Stimulated activated naive CD8-positive, alpha-beta T cell treated with anti-CD3 and anti-CD28 coated beads, Interleukin-15, amount 100 ng/mL, for 72 hours (primary cell): ENCODE results near the gene LPCAT3.

ENCODE experiments used
- ATAC-seq: fragments of 150-1000 bp; cut with Tn5 transposase; 2 replicates; pipeline ENCODE4 v1.10.0; 2021; ENCODE audit warnings: mild to moderate bottlenecking, moderate library complexity
- DNase-seq, 2 donors: peaks; one replicate each; pipeline ENCODE4 v3.0.0; 2021 to 2022
- H3K27ac Mint-ChIP-seq, 2 donors: one replicate each; pipeline ENCODE4 v1.8.0; 2022; ENCODE audit warnings: mild to moderate bottlenecking in 2 of 2, mixed read lengths in 2 of 2, moderate library complexity in 2 of 2
- H3K27me3 Mint-ChIP-seq: one replicate; pipeline ENCODE4 v1.8.0; 2022; ENCODE audit warnings: mixed read lengths
- H3K4me1 Mint-ChIP-seq: one replicate; pipeline ENCODE4 v1.8.0; 2022; ENCODE audit warnings: mild to moderate bottlenecking, mixed read lengths
- H3K4me3 Mint-ChIP-seq, 2 donors: one replicate each; pipeline ENCODE4 v1.8.0; 2022; ENCODE audit warnings: mild to moderate bottlenecking in 2 of 2, mixed read lengths in 2 of 2, moderate library complexity in 1 of 2
- H3K9me3 Mint-ChIP-seq, 2 donors: one replicate each; pipeline ENCODE4 v1.8.0; 2022; ENCODE audit warnings: mixed read lengths in 2 of 2

The LPCAT3 gene

DNA sequence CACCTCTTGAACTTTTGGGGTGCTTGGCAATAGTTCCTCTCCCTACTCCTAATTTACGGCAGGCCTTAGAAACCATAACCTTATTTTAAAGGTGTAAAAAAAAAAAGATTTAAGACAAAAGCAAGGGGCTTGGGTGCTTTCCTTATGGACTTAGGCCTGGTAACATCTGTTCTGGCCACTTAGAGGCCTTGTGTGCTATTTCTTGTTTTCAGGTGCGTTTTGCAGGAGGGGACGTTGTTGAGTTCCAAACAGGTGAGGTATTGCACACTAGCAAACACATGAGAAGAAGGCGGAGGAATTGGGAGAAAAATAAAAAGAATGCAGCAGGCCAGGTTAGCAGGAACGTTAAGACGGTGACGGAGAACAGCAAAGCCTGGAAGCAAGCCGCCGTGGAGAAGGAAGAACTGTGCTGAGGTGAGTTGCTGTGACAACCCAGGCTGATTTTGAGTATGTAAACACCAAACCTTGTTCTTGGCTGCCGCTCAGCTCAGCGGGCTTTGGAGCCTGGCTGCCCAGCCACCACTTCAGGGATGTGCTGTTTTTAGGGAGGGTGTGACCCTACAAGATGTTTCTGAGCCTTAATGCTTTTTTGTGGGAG, 30.2 kb downstream of the LPCAT3 start:
- H3K4me1 Mint-ChIP-seq: no peaks in the 10 kb centered on the region
- DNase-seq: no peak
- no peaks in the 10 kb centered on the region for H3K27me3 Mint-ChIP-seq
- H3K9me3 Mint-ChIP-seq: no peaks in the 10 kb centered on the region
- no peak overlapping the region for H3K4me3 Mint-ChIP-seq
- peak overlapping the region in 1 of 2 donors; percentile 64 for H3K27ac Mint-ChIP-seq
- ATAC-seq: no peak

DNA sequence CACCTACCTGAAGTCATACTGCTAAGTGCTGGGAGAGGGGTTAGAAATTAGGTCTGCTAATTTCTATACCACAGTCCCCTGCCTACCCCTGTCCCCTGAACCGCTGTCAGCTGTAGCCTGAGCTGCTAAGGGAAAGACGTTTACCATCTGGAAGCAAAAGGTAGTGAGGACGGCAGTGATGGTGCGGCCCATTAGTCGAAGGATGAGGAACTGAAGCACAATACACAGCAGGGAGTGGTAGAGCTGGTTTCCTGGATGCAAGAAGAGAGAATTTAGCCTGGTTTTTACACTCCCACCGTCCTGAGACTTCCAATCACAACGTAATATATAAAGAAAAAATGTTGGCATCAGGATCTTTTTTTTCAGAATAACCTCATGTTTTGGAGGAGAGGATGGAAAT, 35.7 kb downstream of the LPCAT3 start:
- DNase-seq: no peak
- H3K27me3 Mint-ChIP-seq: no peaks in the 10 kb centered on the region
- no peak for ATAC-seq
- H3K9me3 Mint-ChIP-seq: no peaks in the 10 kb centered on the region
- no peak overlapping the region for H3K27ac Mint-ChIP-seq
- H3K4me1 Mint-ChIP-seq: peaks cover 5% of the 10 kb centered on the region
- no peak overlapping the region for H3K4me3 Mint-ChIP-seq

DNA sequence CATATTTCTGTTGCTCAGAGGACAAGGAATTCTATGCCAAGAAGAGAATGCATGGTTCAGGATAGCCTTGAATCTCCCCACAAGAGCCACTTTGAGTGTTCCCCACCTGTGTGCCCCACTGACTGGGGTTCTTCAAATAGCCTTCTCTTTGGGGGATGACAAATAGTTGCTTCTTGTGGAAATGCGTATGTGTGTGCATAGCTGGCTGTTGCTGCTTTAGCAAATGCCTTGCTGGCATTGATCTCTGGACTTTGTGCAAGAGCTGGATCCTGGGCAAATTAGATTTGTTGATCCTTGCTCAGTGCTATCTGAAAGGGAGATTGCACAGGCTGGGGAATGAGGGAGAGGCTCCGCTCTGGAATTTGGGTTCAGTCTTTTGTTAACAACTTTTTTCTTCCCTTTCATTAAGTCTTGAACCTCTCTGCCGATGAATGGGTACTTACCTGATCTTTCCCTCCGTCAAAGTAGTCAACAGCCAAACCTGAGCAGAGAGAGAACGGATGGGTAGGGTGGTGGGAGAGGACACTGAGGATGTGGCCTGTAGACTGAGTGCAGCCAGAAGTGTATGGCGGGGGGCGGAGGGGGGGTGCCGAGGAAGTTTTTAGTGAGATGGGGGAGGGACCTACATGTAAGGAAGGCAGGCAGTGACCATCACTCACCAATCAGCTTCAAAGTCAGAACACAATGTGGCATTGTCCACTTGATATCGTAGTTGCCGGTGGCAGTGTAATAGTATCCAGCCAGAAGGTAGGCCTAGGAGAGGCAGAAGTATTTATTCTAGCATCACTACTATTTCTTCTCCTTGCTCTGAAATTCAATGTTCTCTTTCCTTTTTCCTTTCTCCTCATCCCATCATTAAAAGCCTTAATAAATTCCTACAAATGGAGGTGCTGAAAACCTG, 36.9 kb downstream of the LPCAT3 start:
- peaks cover 8% of the 10 kb centered on the region for H3K4me1 Mint-ChIP-seq
- H3K27me3 Mint-ChIP-seq: no peaks in the 10 kb centered on the region
- ATAC-seq: no peak

DNA sequence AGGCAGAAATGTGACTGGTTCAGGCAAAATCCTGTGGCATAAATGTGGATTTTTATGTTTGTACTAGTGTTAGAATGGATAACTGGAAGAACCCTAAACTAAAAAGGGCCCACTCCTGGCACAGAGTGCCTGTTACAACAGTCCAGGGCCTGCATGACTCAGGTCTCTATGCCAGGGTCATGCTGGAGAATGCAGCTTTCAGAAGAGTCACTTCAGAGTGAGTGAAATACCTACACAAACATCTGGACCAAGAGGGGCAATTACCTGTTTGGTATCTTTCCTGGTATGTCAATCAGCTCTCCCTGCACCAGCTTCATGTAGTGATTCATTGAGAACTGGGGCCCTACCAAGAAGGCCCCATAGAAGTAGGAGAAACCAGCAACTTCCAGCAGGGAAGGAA, 37.5 kb downstream of the LPCAT3 start:
- DNase-seq (no peak), ATAC-seq (no peak)
- Mint-ChIP-seq H3K27ac (peak overlapping the region in 1 of 2 donors; percentile 71), H3K27me3 (no peaks in the 10 kb centered on the region), H3K4me3 (no peak overlapping the region), H3K4me1 (peaks cover 14% of the 10 kb centered on the region), H3K9me3 (no peaks in the 10 kb centered on the region)

More for the DNA sequence above, 36.9 kb downstream of the LPCAT3 start:
- no peak overlapping the region for H3K4me3 Mint-ChIP-seq
- H3K9me3 Mint-ChIP-seq: no peaks in the 10 kb centered on the region
- DNase-seq: no peak
- H3K27ac Mint-ChIP-seq: peak overlapping the region in 1 of 2 donors; percentile 57

DNA sequence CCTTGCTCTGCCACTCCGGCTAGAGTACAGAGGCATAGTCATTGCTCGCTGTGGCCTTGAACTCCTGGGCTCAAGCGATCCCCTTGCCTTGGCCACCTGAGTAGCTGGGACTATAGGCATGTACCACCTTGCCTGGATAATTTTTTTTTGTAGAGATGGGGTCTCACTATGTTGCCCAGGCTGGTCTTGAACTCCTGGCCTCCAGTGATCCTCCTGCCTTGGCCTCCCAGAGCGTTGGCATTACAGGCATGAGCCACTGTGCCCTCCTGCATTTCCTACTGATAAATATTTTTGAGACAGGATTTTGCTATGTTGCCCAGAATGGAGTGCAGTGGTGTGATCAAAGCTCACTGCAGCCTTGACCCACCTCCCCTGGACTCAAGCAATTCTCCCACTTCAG, 38.2 kb downstream of the LPCAT3 start:
- DNase-seq (no peak), ATAC-seq (no peak)
- no peak overlapping the region for H3K4me3 Mint-ChIP-seq
- H3K27ac Mint-ChIP-seq: peak overlapping the region in 1 of 2 donors; percentile 62
- no peaks in the 10 kb centered on the region for H3K27me3 Mint-ChIP-seq
- H3K4me1 Mint-ChIP-seq: peaks cover 19% of the 10 kb centered on the region
- no peaks in the 10 kb centered on the region for H3K9me3 Mint-ChIP-seq

DNA sequence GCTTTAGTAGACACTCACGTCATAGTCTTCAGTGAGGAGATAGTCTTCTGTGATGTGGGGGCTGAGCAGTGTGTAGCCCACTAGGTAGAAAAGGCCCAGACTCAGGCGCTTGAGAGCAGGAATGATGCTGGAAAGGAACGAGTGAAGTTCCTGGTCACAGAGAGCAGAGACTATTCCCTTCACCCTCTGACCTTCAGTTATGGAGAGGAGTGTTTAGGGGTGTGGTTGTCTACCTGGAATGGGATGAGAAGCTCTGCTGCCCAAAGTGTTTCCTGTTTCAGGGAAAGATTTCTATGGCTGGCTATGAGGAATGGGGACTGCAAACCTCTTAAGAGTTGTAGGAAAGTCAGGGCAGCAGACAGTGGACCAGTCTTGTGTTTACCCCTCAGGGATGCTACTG, 38.8 kb downstream of the LPCAT3 start:
- H3K27me3 Mint-ChIP-seq: no peaks in the 10 kb centered on the region
- ATAC-seq (no peak), DNase-seq (no peak)
- no peaks in the 10 kb centered on the region for H3K9me3 Mint-ChIP-seq
- H3K27ac Mint-ChIP-seq: no peak overlapping the region
- H3K4me1 Mint-ChIP-seq: peaks cover 25% of the 10 kb centered on the region
- H3K4me3 Mint-ChIP-seq: no peak overlapping the region

DNA sequence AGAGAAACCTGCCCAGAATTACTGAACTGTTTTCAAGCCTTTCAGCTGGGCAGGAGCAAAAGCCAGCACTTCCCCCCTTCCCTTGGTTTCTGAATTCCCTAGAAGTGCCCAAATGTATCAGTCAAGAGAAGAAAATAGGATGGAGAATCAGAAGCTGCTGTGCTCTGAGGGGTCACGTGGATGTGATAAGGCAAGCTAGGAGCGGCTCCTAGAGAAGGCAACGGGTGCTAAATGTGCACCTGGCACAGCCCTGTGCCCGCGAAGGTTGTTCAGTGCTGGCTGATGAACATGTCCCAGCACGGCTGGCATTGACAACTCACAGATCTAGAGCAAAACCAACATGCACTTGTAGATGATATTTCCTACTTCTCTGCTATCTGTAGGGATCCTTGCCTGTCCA, 39.3 kb downstream of the LPCAT3 start:
- peak overlapping the region in 1 of 2 donors; percentile 71 for H3K27ac Mint-ChIP-seq
- ATAC-seq (no peak), DNase-seq (no peak)
- H3K4me3 Mint-ChIP-seq: no peak overlapping the region
- peaks cover 28% of the 10 kb centered on the region for H3K4me1 Mint-ChIP-seq
- H3K27me3 Mint-ChIP-seq: no peaks in the 10 kb centered on the region
- no peaks in the 10 kb centered on the region for H3K9me3 Mint-ChIP-seq

DNA sequence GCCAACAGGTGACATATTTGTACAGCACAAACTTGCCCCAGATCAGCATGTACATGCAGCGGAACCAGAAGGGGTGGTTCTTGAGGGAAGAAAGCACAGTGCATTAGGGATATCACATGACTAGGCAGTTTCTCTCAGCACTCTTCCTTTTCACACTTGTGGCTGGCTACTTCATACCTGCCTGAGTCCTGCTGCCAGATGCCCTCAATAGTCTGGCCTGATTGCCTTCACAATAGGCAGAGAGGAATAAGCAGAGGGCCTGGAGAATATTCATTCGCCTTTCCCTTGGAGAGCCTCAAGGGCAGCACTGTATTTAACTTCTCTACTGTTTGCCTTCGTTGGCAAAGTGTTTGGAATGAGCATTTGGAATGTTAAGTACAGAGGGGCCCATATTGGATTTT, 39.7 kb downstream of the LPCAT3 start:
- ATAC-seq (no peak), DNase-seq (no peak)
- peaks cover 32% of the 10 kb centered on the region for H3K4me1 Mint-ChIP-seq
- no peak overlapping the region for H3K4me3 Mint-ChIP-seq
- H3K27me3 Mint-ChIP-seq: no peaks in the 10 kb centered on the region
- H3K9me3 Mint-ChIP-seq: no peaks in the 10 kb centered on the region
- peak overlapping the region in 1 of 2 donors; percentile 71 for H3K27ac Mint-ChIP-seq

DNA sequence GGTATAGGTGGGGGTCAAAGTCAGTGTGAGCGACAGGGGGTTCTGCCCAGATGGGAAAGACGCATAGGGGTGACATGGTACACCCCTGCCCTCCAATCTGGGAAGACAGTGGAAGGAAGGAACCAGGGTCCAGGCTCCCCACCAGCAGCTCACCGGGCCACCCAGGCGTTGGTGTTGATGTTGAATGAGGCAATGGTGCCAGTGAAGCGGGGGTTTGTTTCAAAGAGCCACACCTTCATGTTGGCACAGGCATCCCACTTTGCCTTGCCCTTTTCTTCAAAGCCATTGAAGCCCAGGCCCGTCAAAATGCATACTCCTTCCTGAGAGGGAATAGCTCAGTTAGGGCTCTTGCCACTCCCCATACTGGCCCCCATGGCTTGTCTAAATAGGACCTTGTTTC, 40.1 kb downstream of the LPCAT3 start:
- DNase-seq (no peak), ATAC-seq (no peak)
- H3K4me3 Mint-ChIP-seq: no peak overlapping the region
- H3K27me3 Mint-ChIP-seq: no peaks in the 10 kb centered on the region
- no peaks in the 10 kb centered on the region for H3K9me3 Mint-ChIP-seq
- peaks cover 36% of the 10 kb centered on the region for H3K4me1 Mint-ChIP-seq
- H3K27ac Mint-ChIP-seq: peak overlapping the region in 1 of 2 donors; percentile 71

DNA sequence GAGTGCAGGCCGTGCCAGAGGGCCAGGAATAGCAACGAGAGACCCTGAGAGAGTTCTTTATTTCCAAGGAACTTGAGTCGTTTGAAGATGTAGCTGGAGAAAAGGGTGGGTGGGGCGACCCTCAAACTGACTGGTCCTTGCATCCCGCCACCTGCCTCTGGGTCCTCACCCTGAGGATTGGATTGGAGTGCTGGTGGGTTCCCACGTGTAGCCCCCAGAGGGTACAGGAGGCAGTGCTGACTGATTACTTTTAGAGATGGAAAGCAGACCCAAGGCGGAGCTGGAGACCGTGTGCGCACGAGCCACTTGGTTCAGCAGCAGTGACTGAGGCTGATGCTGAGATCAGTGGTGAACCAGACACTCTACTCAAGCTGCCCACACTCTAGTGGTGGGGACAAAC, 40.6 kb downstream of the LPCAT3 start:
- Mint-ChIP-seq H3K9me3 (no peaks in the 10 kb centered on the region), H3K27ac (peak overlapping the region; percentile 47 to 59)
- ATAC-seq: no peak

DNA sequence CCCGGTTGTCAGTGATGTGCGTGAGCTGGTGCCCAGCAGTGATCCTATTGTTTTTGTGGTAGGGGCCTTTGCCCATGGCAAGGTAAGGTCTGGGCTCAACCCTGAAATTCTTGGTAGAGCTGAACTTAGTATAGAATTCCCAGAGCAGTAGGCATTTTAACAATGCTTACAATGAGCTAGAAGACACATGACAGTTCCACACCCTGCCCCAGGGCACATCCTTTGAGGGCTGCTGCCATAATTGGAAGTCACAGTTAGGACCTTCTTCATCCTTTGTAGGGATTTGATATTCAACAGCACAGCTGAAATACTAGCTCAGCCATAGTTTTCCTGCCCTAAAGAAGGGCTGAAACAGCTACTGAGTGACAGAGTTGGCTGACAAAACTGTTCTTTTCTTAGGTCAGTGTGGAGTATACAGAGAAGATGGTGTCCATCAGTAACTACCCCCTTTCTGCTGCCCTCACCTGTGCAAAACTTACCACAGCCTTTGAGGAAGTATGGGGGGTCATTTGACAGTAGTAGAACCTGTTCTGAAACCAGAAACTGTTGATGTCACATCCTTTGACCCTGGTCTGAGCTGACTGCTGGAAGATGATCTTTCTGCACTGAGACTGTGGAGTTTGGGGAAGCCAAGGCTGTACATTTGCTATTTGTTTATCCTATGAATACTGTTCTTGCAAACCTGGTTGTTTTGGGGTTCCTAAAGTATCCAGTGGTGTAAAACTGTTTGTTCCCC, 42.8 kb downstream of the LPCAT3 start:
- Mint-ChIP-seq H3K4me3 (no peak overlapping the region), H3K27ac (peak overlapping the region; percentile 69 to 90), H3K9me3 (no peaks in the 10 kb centered on the region), H3K27me3 (no peaks in the 10 kb centered on the region), H3K4me1 (peaks cover 59% of the 10 kb centered on the region)
- DNase-seq (no peak), ATAC-seq (no peak)

More for the DNA sequence above, 40.6 kb downstream of the LPCAT3 start:
- Mint-ChIP-seq H3K27me3 (no peaks in the 10 kb centered on the region), H3K4me3 (no peak overlapping the region), H3K4me1 (peaks cover 42% of the 10 kb centered on the region)
- DNase-seq: no peak

DNA sequence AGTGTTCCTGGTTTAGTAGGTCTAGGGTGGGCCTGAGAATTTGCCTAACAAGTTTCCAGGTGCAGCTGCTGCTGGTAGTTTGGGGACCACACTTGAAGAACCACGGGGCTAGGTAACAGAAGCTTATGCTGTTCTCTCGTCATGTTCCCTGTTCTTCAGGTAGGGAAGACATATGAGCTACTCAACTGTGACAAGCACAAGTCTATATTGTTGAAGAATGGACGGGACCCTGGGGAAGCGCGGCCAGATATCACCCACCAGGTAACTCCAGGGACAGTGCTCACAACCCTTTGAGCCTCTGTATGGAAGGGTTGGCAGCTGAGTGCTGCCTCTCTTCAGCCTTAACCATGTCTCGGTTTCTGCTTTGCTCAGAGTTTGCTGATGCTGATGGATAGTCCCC, 44.1 kb downstream of the LPCAT3 start:
- no peaks in the 10 kb centered on the region for H3K27me3 Mint-ChIP-seq
- H3K9me3 Mint-ChIP-seq: no peaks in the 10 kb centered on the region
- no peak overlapping the region for H3K4me3 Mint-ChIP-seq
- H3K27ac Mint-ChIP-seq: no peak overlapping the region
- H3K4me1 Mint-ChIP-seq: peaks cover 64% of the 10 kb centered on the region
- ATAC-seq (no peak), DNase-seq (no peak)

DNA sequence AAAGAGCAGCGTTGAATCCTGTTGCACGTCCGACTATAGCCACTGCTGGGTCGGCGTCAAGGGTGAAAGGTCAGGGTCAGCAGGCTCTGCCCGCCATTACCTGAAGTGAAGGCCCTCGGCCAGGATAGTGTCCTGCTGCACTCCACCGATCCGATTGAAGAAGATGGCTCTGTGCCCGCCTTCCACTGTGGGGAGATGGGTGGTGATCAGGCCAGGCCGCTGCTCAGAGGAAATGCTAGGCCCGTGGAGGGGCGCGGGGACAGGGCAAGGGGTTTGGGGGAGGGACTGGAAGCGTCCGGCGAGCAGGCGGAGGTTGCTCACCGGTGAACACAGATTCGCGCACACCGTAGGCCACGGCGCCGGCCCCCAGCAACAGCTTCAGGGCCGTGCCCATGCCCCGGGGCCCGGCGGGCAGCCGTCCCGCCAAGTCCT, 48.2 kb downstream of the LPCAT3 start:
- Mint-ChIP-seq H3K27ac (peak overlapping the region; percentile 100), H3K9me3 (no peaks in the 10 kb centered on the region), H3K27me3 (no peaks in the 10 kb centered on the region), H3K4me3 (peak overlapping the region; percentile 99 to 100), H3K4me1 (peaks cover 85% of the 10 kb centered on the region)
- no peak for DNase-seq
- ATAC-seq: peak; percentile 45

DNA sequence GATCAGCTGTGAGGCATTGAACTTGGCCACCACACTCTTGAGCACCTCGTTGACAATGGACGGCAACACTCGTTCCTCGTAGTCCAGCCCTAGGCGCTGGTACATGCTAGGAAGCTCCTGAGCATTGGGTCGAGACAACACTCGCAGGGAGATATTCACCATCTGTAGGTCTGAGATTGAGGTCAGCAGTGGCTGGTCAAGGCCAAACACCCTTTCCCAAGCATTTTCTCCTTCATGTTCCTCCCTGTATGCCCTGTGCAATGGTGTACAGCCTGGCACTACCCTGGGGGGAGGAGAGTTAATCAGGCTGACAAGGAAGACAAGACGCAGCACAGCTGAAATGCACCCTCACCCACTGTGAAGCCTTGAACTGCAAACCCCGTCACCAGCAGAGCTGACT, 49.9 kb downstream of the LPCAT3 start:
- Mint-ChIP-seq H3K4me1 (peaks cover 85% of the 10 kb centered on the region), H3K4me3 (peak overlapping the region; percentile 99 to 100), H3K27me3 (no peaks in the 10 kb centered on the region)

DNA sequence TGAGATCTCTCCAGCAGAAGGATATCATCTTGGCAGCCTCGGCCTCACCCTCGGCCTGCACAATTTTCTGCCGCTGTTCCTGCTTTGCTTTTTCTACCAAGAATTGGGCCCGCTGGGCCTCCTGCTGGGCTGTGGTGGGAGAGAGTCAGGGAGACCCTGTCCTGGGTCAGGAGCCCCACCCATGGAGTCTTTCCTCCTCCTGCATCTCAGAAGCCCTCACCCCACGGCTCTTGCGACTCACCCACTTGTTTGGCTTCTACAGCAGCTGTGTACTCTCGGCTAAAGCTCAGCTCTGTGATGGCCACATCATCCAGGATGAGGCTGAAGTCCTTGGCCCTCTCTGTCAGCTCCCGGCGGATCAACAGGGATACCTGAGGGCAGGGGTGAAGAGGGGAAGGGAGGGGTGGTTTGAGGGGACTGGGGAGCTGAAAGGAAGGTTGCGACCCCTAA, 50.6 kb downstream of the LPCAT3 start:
- Mint-ChIP-seq H3K4me1 (peaks cover 84% of the 10 kb centered on the region), H3K27me3 (no peaks in the 10 kb centered on the region), H3K27ac (peak overlapping the region; percentile 23 to 95), H3K4me3 (peak overlapping the region; percentile 14 to 20), H3K9me3 (no peaks in the 10 kb centered on the region)
- no peak for DNase-seq
- ATAC-seq: no peak

More for the DNA sequence above, 49.9 kb downstream of the LPCAT3 start:
- Mint-ChIP-seq H3K9me3 (no peaks in the 10 kb centered on the region), H3K27ac (peak overlapping the region; percentile 100)
- DNase-seq (no peak), ATAC-seq (no peak)

DNA sequence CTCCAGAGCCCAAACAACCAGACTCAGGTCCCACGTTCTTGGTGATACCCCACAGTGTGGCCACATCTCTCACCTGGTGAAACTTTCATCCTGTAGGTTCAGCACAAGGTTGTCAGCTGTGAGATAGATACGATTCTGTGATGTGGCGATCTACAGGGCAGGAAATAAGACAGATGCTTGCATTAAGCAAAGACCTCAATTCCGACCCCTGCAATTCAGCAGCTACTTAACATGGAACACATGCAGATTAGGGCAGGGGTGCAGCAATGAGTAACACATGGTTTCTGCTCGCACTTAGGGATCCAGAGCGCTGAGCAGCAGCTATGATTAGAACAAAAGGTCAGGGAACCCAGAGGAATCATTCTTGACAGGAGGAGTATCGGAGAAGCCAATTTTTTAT, 51.9 kb downstream of the LPCAT3 start:
- no peak for DNase-seq
- no peak overlapping the region for H3K4me3 Mint-ChIP-seq
- peak overlapping the region; percentile 57 to 75 for H3K27ac Mint-ChIP-seq
- no peak for ATAC-seq
- peaks cover 84% of the 10 kb centered on the region for H3K4me1 Mint-ChIP-seq
- H3K27me3 Mint-ChIP-seq: no peaks in the 10 kb centered on the region
- no peaks in the 10 kb centered on the region for H3K9me3 Mint-ChIP-seq
